Central memory CD8-positive, alpha-beta T cell (primary cell): ENCODE results near the gene BBOF1.

ENCODE experiments used
- ATAC-seq: fragments of 150-1000 bp; cut with Tn5 transposase; replicated peaks from 2 replicates; pipeline ENCODE4 v1.10.0; 2022; ENCODE audit warnings: mild to moderate bottlenecking, moderate FRiP score, moderate number of reproducible peaks; ENCODE audit not compliant: poor library complexity, severe bottlenecking; ENCODE audit errors: extremely low read depth
- DNase-seq, 2 donors: peaks; one replicate each; pipeline ENCODE4 v3.0.0; 2021; ENCODE audit warnings: low spot score in 2 of 2
- H3K27ac Mint-ChIP-seq: one replicate; pipeline ENCODE4 v1.8.0; 2022; ENCODE audit warnings: low read depth, mild to moderate bottlenecking, moderate library complexity, mixed read lengths
- H3K27me3 Mint-ChIP-seq: one replicate; pipeline ENCODE4 v1.8.0; 2022; ENCODE audit warnings: mixed read lengths
- H3K36me3 Mint-ChIP-seq: one replicate; pipeline ENCODE4 v1.8.0; 2022; ENCODE audit warnings: mild to moderate bottlenecking, moderate library complexity, mixed read lengths; ENCODE audit not compliant: insufficient read depth
- H3K4me1 Mint-ChIP-seq: one replicate; pipeline ENCODE4 v1.8.0; 2022; ENCODE audit warnings: mixed read lengths
- H3K4me3 Mint-ChIP-seq: one replicate; pipeline ENCODE4 v1.8.0; 2022; ENCODE audit warnings: mild to moderate bottlenecking, moderate library complexity, mixed read lengths
- H3K9me3 Mint-ChIP-seq: one replicate; pipeline ENCODE4 v1.8.0; 2022; ENCODE audit warnings: mixed read lengths

The BBOF1 gene

DNA sequence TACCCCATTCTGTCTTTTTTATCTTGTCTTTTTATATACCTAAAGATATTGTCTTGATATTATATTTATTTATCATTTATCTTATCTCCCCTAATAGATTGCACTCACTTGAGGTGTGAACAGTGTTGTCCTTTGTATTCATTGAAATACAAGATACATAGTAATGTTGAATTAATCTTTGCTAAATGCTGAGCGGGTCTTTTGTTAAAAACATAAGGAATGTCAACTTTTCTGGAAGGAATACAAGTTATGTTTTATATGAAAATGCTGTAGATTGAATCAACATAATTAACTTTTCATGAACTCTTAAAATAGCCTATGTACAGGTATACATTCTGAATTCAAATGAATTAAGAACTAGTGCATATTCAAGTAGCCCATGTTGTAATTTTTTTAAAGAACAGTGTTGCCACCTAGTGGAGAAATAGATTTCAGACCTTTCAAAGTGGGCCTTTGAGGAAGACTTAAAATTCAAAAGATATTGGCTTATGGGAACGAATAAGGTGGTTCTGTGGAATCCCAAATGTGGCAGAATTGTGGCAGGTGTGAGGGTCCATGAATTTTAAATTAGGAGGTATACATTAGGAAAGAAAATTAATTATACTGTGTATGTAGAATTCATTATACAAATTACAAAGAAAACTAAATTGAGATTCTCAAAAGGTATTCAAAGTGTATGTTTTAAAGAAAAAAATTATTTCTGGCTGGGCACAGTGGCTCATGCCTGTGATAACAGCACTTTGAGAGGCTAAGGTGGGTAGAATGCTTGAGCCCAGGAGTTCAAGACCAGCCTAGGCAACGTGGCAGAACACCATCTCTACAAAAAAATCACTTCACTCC, 19.1 kb downstream of the BBOF1 start:
- no peaks in the 10 kb centered on the region for H3K9me3 Mint-ChIP-seq
- no peak overlapping the region for H3K27ac Mint-ChIP-seq
- no peaks in the 10 kb centered on the region for H3K27me3 Mint-ChIP-seq
- H3K4me1 Mint-ChIP-seq: no peaks in the 10 kb centered on the region
- H3K4me3 Mint-ChIP-seq: no peak overlapping the region
- peaks cover 2% of the 10 kb centered on the region for H3K36me3 Mint-ChIP-seq
- DNase-seq (no peak), ATAC-seq (no peak)

DNA sequence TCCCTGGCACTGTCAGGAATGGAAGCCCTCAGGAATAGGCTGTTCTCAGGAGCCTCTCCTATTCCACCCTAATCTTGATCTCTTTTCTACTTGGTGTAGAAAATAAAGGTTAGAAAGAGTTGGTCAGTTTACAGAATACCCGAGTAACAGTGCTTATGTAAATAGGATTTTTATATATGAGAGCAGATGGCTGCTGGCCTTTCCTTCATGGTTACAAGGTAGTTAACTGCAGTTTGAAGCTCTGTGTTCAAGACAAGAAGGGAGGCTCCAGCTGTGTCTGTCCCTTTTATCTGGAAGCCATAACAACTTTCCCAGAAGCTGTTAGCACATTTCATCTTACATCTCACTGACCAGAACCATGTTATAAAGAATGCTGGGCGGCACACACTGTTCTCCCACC, 23.1 kb downstream of the BBOF1 start:
- Mint-ChIP-seq H3K36me3 (peaks cover 2% of the 10 kb centered on the region), H3K27ac (no peak overlapping the region), H3K27me3 (no peaks in the 10 kb centered on the region), H3K4me1 (no peaks in the 10 kb centered on the region), H3K4me3 (no peak overlapping the region), H3K9me3 (no peaks in the 10 kb centered on the region)
- DNase-seq (no peak), ATAC-seq (no peak)

DNA sequence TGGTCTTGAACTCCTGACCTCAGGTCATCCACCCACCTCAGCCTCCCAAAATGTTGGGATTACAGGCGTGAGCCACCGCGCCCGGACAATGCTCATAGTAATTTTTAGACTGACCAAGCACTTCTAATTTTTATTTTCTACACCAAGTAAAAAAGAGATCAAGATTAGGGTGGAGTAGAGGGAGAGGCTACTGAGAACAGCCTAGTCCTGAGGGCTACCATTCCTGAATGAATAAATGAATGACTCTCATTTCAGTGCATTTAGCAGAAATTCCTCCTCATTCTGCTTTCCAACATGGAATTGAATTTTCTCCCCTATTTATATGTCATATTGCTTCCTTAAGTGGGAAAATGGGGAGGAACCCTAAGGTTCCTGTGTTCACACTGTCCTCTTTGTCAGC, 26.4 kb downstream of the BBOF1 start:
- ATAC-seq (no peak), DNase-seq (no peak)
- no peaks in the 10 kb centered on the region for H3K9me3 Mint-ChIP-seq
- peaks cover under 1% of the 10 kb centered on the region for H3K36me3 Mint-ChIP-seq
- H3K4me3 Mint-ChIP-seq: no peak overlapping the region
- no peaks in the 10 kb centered on the region for H3K27me3 Mint-ChIP-seq
- no peak overlapping the region for H3K27ac Mint-ChIP-seq
- no peaks in the 10 kb centered on the region for H3K4me1 Mint-ChIP-seq

DNA sequence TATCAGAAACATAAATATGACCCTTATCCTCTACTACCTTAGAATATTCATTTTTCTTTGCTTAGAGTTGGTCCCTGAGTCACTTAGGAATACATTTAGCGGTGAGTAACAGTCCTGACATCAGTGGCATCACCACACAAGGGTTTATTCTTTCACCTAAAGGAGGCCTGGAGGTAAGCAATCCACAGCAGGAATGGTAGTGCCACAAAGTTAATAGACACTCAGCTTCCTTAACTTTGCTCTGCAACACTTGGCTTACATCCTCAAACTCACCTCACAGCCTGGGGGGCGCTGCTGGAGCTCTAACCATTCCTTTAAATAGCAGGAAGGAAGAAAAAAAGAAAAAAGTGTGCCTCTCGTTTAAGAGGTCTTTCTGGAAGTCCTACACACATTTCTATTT, 29.1 kb downstream of the BBOF1 start:
- Mint-ChIP-seq H3K27ac (no peak overlapping the region), H3K9me3 (no peaks in the 10 kb centered on the region), H3K4me1 (no peaks in the 10 kb centered on the region), H3K27me3 (no peaks in the 10 kb centered on the region), H3K36me3 (no peaks in the 10 kb centered on the region), H3K4me3 (no peak overlapping the region)
- ATAC-seq (no peak), DNase-seq (no peak)

DNA sequence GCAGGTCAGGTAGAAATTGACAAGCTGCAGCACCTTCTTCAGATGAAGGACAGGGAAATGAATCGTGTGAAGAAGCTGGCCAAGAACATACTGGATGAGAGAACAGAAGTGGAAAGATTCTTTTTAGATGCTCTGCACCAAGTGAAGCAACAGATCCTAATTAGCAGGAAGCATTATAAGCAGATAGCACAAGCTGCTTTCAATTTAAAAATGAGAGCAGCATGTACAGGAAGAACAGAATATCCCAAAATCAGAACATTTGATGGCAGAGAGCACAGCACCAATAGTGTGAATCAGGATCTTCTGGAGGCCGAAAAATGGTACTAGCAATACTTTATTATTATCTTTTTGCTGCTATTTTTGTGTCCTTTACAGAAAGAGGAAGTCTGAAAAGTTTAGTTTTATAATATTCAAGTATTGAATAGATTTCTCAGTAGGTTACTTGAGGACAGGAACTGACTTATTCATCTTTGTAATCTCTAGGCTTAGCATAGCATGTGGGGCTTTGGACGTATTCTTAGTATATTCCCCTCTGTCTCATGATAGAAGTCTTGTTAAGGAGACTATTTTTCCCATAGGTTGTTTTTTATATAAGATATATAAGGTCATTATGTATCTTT, 30.8 kb downstream of the BBOF1 start:
- Mint-ChIP-seq H3K9me3 (no peaks in the 10 kb centered on the region), H3K4me3 (no peak overlapping the region), H3K27me3 (no peaks in the 10 kb centered on the region), H3K27ac (peak overlapping the region; percentile 5), H3K36me3 (no peaks in the 10 kb centered on the region), H3K4me1 (no peaks in the 10 kb centered on the region)
- DNase-seq: no peak
- no peak for ATAC-seq

DNA sequence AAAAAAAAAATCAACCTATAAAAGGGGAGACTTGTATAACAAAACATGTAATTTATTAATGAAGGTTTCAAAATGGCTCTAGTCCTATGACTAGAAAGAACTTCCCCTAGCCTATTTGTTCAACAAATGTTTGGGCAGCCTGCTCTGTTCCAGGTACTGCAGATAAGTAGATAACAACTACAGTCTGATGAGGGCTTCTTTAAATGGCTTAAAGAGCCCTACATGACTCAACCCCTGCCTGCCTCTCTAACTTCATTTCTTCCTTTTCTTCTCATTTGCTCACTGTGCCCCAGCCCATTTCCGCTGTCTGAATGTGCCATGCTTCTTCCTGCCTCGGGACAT, 43.6 kb downstream of the BBOF1 start:
- ATAC-seq (no peak), DNase-seq (no peak)
- no peaks in the 10 kb centered on the region for H3K4me1 Mint-ChIP-seq
- H3K9me3 Mint-ChIP-seq: no peaks in the 10 kb centered on the region
- H3K27ac Mint-ChIP-seq: no peak overlapping the region
- no peak overlapping the region for H3K4me3 Mint-ChIP-seq
- H3K36me3 Mint-ChIP-seq: peaks cover 49% of the 10 kb centered on the region
- H3K27me3 Mint-ChIP-seq: no peaks in the 10 kb centered on the region

DNA sequence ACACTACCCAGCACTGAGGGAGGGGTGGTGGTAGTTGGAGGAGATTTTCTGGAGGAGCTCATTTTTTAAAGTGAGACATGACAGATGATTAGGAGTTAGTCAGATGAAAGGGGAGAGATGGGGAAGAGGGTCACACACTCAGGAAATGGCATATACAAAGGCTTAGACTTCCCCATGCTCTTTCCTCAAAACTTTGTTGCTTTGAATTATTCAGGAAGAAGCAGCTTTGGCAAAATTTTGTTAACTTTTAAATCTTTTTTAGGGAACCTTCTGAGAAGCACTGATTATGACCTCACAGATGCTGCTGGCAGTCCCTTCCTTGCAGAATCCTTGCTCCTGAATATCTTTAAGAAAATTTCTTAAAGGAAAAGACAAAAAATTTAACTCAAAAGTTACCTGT, 45.3 kb downstream of the BBOF1 start:
- DNase-seq (no peak), ATAC-seq (no peak)
- no peak overlapping the region for H3K4me3 Mint-ChIP-seq
- H3K27me3 Mint-ChIP-seq: no peaks in the 10 kb centered on the region
- no peaks in the 10 kb centered on the region for H3K4me1 Mint-ChIP-seq
- H3K27ac Mint-ChIP-seq: no peak overlapping the region
- H3K9me3 Mint-ChIP-seq: no peaks in the 10 kb centered on the region
- peaks cover 49% of the 10 kb centered on the region for H3K36me3 Mint-ChIP-seq

DNA sequence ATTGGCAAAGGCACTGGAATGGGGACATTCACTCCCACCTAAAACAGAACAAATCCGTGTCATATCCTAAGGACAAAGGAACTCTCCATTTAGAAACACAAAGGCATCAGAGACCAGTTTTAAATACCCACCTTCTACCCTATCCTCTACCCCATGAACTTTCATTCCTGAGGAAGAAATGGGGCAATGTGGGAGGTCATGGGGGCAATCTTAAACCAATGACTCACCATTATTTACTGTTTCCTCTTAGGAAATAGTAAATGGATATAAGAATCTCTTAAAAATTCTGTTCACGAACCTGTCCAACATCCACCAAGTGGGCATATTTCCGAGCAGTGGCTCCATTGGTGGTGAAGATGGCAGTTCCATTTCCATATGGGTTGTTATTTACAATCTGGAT, 45.7 kb downstream of the BBOF1 start:
- no peak for DNase-seq
- Mint-ChIP-seq H3K36me3 (peaks cover 47% of the 10 kb centered on the region), H3K9me3 (no peaks in the 10 kb centered on the region), H3K27me3 (no peaks in the 10 kb centered on the region), H3K27ac (no peak overlapping the region), H3K4me3 (no peak overlapping the region), H3K4me1 (no peaks in the 10 kb centered on the region)
- no peak for ATAC-seq

DNA sequence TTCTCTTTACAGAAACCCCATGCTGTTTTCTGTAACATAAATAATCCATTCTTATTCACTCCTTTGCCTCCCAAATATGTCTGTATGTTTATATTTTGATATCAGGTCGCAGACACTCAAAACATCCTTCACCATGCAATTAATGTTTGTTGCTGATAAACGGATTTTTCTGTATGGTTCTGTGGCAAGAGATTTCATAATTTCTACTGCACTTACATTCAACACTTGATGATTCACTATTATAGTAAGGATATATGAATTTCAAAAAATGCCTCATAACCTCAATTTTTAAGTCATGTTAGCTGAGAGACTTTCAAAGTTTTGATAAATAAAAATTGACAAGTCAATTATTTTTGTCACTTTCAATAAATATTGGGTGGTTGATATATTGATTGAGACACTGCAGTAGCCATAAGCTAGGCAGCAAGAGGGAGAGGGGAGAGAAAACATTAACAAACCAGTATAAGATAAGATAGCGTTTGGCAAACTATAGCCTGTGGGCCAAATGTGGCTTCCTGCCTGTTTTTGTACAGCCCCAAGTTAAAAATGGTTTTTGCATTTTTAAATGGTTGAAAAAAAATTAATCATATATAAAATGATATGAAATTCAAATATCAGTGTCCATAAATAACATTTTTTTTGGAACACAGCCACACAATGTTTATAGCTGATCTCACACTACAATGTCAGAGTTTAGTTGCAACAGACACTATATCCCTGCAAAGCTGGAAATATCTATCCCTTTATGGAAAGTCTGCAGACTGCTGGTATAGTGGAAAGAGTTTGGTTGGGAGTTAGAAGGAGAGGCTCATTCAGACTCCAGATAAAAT, 46.8 kb downstream of the BBOF1 start:
- Mint-ChIP-seq H3K4me1 (no peaks in the 10 kb centered on the region), H3K4me3 (no peak overlapping the region), H3K9me3 (no peaks in the 10 kb centered on the region), H3K27ac (no peak overlapping the region), H3K36me3 (peaks cover 41% of the 10 kb centered on the region), H3K27me3 (no peaks in the 10 kb centered on the region)
- ATAC-seq (no peak), DNase-seq (no peak)

DNA sequence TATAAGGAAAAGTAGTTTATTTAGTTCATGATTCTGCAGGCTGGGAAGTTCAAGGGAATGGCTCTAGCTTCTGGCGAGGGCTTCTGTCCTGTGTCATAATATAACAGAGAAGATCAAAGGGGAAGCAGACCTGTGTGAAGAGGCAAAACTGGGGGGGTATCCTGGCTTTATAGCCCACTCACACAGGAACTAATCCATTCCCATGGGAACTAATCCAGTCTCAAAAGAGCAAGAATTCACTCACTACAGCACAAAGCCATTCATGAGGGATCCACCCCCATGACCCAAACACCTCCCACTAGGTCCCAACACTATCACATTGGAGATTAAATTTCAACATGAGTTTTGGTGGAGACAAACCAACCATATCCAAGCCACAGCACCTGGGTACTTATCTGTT, 58.3 kb downstream of the BBOF1 start:
- Mint-ChIP-seq H3K4me3 (no peak overlapping the region), H3K9me3 (no peaks in the 10 kb centered on the region), H3K36me3 (peaks cover 6% of the 10 kb centered on the region), H3K4me1 (no peaks in the 10 kb centered on the region), H3K27ac (no peak overlapping the region), H3K27me3 (no peaks in the 10 kb centered on the region)
- ATAC-seq (no peak), DNase-seq (no peak)

DNA sequence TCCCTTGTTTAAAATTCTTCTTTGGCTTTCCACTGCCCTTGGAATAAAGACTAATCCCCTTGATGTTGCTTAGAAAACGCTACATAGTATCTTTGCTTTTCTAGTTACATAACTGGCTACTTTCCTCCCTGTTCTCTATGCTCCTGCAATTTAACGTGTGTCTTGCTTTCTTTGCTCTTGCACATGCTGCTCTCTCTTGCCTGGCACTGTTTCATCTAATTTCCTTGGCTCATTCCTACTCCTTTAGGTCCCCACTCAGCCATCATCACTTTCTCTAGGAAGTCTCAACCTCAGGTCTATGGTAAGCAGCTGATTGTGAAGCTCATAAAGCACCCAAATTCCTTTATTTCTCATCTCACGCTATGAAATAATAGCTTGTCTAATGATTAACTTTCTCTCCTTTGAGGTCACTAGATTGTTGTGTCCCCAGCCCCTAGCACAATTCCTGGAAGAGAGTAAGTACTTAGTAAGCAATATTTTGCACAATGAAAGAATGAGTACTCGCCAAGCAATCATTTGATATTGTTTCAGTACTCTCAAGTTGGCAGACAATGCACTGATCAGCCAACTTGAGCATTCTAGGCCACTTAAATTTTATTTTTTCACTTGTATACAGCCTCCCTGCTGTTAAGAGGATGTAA, 61.8 kb downstream of the BBOF1 start:
- Mint-ChIP-seq H3K4me3 (no peak overlapping the region), H3K36me3 (peaks cover 14% of the 10 kb centered on the region), H3K27me3 (no peaks in the 10 kb centered on the region), H3K9me3 (no peaks in the 10 kb centered on the region), H3K27ac (no peak overlapping the region), H3K4me1 (peaks cover 13% of the 10 kb centered on the region)
- no peak for DNase-seq
- ATAC-seq: no peak

DNA sequence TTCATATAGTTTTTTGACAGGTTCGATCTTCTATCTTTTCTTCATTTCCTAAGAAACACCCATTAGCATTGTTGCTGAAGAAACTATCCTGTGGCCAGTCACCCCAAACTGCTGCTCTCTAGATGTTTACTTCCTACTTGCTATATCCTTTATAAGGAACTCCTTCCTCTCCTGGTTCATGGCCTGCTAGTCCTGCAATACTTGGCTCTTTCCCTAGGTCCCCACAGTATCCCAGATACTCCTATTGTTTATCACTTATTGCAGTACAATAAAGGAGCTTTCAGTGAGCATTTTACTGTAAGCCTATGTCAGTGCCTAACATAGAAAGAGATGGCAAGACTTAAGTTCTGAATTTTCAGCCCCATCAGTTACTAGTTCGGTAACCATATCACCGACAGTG, 62.3 kb downstream of the BBOF1 start:
- H3K9me3 Mint-ChIP-seq: no peaks in the 10 kb centered on the region
- peaks cover 18% of the 10 kb centered on the region for H3K4me1 Mint-ChIP-seq
- H3K27me3 Mint-ChIP-seq: no peaks in the 10 kb centered on the region
- no peak overlapping the region for H3K27ac Mint-ChIP-seq
- H3K36me3 Mint-ChIP-seq: peaks cover 14% of the 10 kb centered on the region
- ATAC-seq (no peak), DNase-seq (no peak)
- no peak overlapping the region for H3K4me3 Mint-ChIP-seq
